ENCODE data around the gene MYO15B. TPM values are rescaled to one million over a fixed set of nuclear protein-coding genes. Genes with fewer than 3 reads are reported as not detected.

The MYO15B gene
- total and polyA plus RNA-seq, 12 donors: 6.2 to 455 (median 51.3) TPM

DNA sequence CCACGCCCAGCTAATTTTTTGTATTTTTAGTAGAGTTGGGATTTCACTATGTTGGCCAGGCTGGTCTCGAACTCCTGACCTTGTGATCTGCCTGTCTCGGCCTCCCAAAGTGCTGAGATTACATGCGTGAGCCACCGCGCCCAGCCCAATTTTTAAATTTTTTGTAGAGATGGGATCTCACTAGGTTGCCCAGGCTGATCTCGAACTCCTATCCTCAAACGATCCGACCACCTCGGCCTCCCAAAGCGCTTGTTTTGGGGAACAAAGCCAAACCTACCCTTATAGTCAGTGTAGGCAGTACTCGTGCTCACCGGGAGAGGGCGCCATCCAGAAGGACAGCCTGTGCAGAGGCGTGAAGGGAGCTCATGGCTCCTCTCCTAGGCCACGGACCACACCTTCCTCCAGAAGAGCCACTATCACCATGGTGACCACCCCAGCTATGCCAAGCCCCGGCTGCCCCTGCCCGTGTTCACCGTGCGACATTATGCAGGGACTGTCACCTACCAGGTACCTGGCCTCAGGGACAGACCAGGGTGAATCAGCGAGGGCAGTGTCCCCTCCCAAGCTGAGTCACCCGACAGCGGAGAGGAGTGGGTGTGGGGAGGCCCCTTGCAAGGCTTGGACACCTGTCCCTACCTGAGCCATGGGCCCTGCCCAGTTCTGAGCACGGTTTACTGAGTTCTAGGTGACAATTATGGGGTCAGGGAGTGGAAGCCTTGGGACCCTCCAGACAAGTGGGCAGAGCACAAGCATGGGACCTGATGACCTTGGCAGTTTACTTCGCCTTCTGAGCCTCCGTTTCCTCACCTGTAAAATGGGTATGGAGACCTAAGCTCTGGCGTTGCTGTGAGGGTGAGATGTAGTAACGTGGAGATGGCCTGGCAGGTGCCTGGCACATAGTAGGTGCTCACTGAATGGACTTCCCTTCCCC is 13.7 kb downstream of the MYO15B start:
- H3K27ac ChIP-seq: no peak overlapping the region
- 46 to 72% (median 51%) methylated on average over 18 to 28 of the region's 28 CpGs for WGBS, 4 donors
- no peaks in the 10 kb centered on the region for H3K36me3 ChIP-seq (replicated peaks in 1 of 2)
- peak; percentile 57 to 84 (median 72) for DNase-seq
- no peak for TF ChIP-seq POLR2A (IDR thresholded peaks at IDR 0.05)
- TF ChIP-seq, protein P1, sequence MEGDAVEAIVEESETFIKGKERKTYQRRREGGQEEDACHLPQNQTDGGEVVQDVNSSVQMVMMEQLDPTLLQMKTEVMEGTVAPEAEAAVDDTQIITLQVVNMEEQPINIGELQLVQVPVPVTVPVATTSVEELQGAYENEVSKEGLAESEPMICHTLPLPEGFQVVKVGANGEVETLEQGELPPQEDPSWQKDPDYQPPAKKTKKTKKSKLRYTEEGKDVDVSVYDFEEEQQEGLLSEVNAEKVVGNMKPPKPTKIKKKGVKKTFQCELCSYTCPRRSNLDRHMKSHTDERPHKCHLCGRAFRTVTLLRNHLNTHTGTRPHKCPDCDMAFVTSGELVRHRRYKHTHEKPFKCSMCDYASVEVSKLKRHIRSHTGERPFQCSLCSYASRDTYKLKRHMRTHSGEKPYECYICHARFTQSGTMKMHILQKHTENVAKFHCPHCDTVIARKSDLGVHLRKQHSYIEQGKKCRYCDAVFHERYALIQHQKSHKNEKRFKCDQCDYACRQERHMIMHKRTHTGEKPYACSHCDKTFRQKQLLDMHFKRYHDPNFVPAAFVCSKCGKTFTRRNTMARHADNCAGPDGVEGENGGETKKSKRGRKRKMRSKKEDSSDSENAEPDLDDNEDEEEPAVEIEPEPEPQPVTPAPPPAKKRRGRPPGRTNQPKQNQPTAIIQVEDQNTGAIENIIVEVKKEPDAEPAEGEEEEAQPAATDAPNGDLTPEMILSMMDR (IDR thresholded peaks at IDR 0.05): peak; percentile 47 to 76 (median 66)
- H3K4me1 ChIP-seq (replicated peaks in 1 of 2): no peaks in the 10 kb centered on the region
- H3K27me3 ChIP-seq: no peaks in the 10 kb centered on the region
- H3K4me3 ChIP-seq: no peak overlapping the region
- intact Hi-C loops (cut with DNase I): no loop called here
- H3K9me3 ChIP-seq (replicated peaks in 1 of 3): no peaks in the 10 kb centered on the region

DNA sequence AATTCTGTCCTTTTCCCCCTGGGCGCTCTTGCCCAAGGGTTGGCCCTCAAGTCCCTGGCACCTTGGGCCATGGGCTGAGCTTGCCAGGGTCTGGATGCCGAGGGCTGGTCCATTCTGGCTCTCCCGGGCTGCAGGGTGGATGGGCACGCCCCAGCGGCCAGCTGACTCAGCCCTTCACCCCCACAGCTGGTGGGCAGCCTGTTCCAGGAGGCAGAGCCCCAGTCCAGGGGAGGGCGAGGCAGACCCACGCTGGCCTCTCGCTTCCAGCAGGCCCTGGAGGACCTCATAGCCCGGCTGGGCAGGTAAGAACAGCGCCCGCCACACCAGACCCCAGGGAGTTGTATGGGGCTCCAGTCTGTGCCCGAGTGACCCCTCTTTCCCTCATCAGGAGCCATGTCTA is 15.0 kb downstream of the MYO15B start:
- H3K9me3 ChIP-seq (replicated peaks in 1 of 3): no peaks in the 10 kb centered on the region
- no peak for TF ChIP-seq POLR2A (IDR thresholded peaks at IDR 0.05)
- 86 to 94% (median 91%) methylated on average over 5 to 12 of the region's 12 CpGs for WGBS, 4 donors
- H3K4me3 ChIP-seq: no peak overlapping the region
- DNase-seq: no peak
- intact Hi-C loops (cut with DNase I): no loop called here
- no peaks in the 10 kb centered on the region for H3K27me3 ChIP-seq
- H3K27ac ChIP-seq: no peak overlapping the region
- no peaks in the 10 kb centered on the region for H3K4me1 ChIP-seq (replicated peaks in 1 of 2)
- no peaks in the 10 kb centered on the region for H3K36me3 ChIP-seq (replicated peaks in 1 of 2)

DNA sequence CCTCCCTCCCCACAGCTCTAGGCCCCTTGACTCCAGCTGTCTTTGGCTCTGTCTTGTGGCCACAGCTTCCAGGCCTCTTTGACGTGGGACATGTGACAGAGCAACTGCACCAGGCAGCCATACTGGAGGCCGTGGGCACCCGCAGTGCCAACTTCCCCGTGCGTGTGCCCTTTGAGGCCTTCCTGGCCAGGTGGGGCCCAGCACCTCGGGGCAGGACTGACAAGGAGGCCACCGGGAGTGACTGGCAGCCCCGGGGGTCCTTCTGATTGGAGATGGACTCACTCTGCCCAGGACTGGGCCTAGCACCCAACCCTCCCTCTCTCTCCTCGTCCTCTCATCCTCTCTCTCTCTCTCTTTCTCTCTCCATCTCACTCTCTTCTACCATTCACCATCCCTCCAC is 15.5 kb downstream of the MYO15B start:
- Histone ChIP-seq H3K27ac (no peak overlapping the region), H3K4me3 (no peak overlapping the region), H3K4me1 (replicated peaks in 1 of 2) (no peaks in the 10 kb centered on the region), H3K9me3 (replicated peaks in 1 of 3) (no peaks in the 10 kb centered on the region), H3K36me3 (replicated peaks in 1 of 2) (no peaks in the 10 kb centered on the region), H3K27me3 (no peaks in the 10 kb centered on the region)
- WGBS, 4 donors: 79 to 88% (median 87%) methylated on average over 8 to 9 of the region's 9 CpGs
- no peak for DNase-seq
- intact Hi-C loops (cut with DNase I): no loop called here
- TF ChIP-seq, protein P1 (IDR thresholded peaks at IDR 0.05): no peak
- TF ChIP-seq POLR2A (IDR thresholded peaks at IDR 0.05): no peak

DNA sequence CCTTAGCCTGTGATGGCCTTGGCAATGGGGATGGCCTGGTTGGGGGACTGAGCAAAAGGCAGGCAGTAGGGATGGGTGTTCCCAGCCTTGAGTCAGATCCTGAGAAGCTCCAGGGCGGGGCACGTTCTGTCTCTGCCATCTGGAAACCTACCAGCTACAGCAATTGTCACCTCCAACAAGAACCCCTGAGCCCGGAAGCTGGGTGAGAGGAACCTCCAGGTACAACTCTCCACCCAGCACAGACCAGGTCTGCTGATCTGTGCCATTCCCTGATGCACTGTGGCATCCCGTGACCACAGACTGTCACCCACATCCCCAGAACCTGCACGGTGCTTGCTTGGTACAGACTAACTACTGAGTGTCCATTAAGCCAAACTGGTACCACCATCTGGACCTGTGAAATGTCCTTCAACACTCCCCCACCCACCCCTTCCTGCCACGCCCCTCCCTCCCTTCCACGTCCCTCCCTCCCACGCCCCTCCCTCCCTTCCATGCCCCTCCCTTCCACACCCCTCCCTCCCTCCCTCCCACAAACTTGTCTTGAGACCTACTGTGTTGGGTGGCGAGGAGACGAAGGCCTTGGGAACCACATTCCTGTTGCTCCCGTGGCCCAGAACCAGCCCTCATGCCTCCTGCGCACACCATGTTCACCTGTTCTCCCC is 16.6 kb downstream of the MYO15B start:
- 68 to 82% (median 70%) methylated on average over 6 to 12 of the region's 12 CpGs for WGBS, 4 donors
- no peaks in the 10 kb centered on the region for H3K36me3 ChIP-seq (replicated peaks in 1 of 2)

More for the DNA sequence above, 16.6 kb downstream of the MYO15B start:
- TF ChIP-seq, protein P1 (IDR thresholded peaks at IDR 0.05): no peak
- no peak for TF ChIP-seq POLR2A (IDR thresholded peaks at IDR 0.05)
- H3K27me3 ChIP-seq: no peaks in the 10 kb centered on the region
- intact Hi-C loops (cut with DNase I): no loop called here
- H3K4me3 ChIP-seq: no peak overlapping the region
- H3K27ac ChIP-seq: no peak overlapping the region
- DNase-seq: no peak
- H3K4me1 ChIP-seq (replicated peaks in 1 of 2): no peaks in the 10 kb centered on the region
- no peaks in the 10 kb centered on the region for H3K9me3 ChIP-seq (replicated peaks in 1 of 3)

Data from adrenal gland (tissue), 12 donors.